RWPE2 (cell line): ENCODE data around the gene GNB1L.

ENCODE experiments used
- ATAC-seq: fragments of 200-7000 bp; cut with Tn5 transposase; 3 replicates; pipeline ENCODE4 v1.9.1; 2021; ENCODE audit warnings: low read depth
- DNase-seq: peaks from one replicate; pipeline ENCODE4 v3.0.0-alpha.2; 2020; ENCODE audit warnings: low spot score
- H3K27ac ChIP-seq: fragments of 450-650 bp; 2 replicates; pipeline ENCODE4 v1.5.1; 2017; ENCODE audit warnings: mild to moderate bottlenecking; ENCODE audit not compliant: poor library complexity, severe bottlenecking
- H3K27me3 ChIP-seq: fragments of 250-450 bp; sonication (Bioruptor Pico); 2 replicates; pipeline ENCODE4 v1.5.1; 2021; ENCODE audit warnings: mild to moderate bottlenecking, moderate library complexity; ENCODE audit not compliant: insufficient read depth, poor library complexity, severe bottlenecking
- H3K36me3 ChIP-seq: fragments of 250-450 bp; sonication (Bioruptor Pico); 2 replicates; pipeline ENCODE4 v1.5.1; 2020; ENCODE audit warnings: low read depth, mild to moderate bottlenecking, moderate library complexity
- H3K4me1 ChIP-seq: fragments of 250-450 bp; sonication (Bioruptor Pico); 2 replicates; pipeline ENCODE4 v1.5.1; 2021; ENCODE audit warnings: mild to moderate bottlenecking, moderate library complexity; ENCODE audit not compliant: insufficient read depth, poor library complexity, severe bottlenecking
- H3K4me3 ChIP-seq: fragments of 250-450 bp; sonication (Bioruptor Pico); 2 replicates; pipeline ENCODE4 v1.5.1; 2021; ENCODE audit warnings: mild to moderate bottlenecking, moderate library complexity; ENCODE audit not compliant: severe bottlenecking
- H3K9me3 ChIP-seq: fragments of 250-450 bp; sonication (Bioruptor Pico); 2 replicates; pipeline ENCODE4 v1.5.1; 2021; ENCODE audit warnings: mild to moderate bottlenecking, moderate library complexity; ENCODE audit not compliant: severe bottlenecking
- CTCF ChIP-seq: fragments of 450-650 bp; IDR thresholded peaks from one replicate; pipeline ENCODE4 v1.5.1; 2017; ENCODE audit warnings: mild to moderate bottlenecking, moderate library complexity; ENCODE audit not compliant: poor library complexity, severe bottlenecking

GNB1L gene

DNA sequence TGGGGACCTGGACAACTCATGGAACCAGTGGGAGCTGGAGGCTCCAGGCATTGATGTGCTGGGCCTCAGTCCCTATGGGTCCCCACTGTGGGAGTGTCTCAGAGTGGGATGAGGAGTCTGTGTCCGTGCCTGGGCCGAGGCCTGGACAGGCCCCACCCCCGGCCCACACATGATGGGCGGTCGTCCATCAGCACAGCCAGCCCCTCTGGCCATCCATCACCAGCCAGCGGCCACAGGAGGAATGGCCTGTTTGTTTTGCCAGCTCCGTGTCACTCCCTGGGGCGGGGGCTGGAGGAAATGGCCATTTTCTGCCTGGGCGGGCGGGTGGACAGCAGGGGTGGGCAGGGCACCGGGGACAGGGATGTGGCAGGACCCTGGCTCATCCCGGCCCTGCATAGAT, 107.1 kb downstream of the GNB1L start:
- Histone ChIP-seq H3K9me3 (no peaks in the 10 kb centered on the region), H3K4me1 (peaks cover 7% of the 10 kb centered on the region), H3K27me3 (no peaks in the 10 kb centered on the region), H3K27ac (no peak overlapping the region), H3K36me3 (no peaks in the 10 kb centered on the region), H3K4me3 (no peak overlapping the region)
- no peak for ATAC-seq
- TF ChIP-seq CTCF: no peak
- DNase-seq: no peak

DNA sequence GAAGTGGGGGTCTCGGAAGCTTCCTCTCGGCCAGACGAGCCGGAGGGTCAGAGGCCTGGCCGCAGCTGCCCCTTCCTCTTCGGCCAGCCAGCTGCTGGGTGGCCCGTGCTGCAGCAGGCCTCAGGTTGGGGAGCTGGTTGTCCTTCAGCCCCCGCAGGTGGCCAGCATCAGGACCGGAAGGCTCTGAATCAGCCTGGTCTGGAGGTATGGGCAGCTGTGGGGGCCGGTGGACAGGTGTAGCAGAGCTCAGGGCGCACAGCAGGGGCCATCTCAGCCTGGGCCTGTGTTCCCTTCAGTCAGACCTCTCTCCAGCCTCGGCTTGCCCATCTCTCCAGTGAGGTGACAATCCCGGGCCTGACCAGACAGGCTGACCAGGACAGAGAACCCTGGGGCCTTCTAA, 107.9 kb downstream of the GNB1L start:
- H3K4me1 ChIP-seq: peaks cover 7% of the 10 kb centered on the region
- H3K4me3 ChIP-seq: no peak overlapping the region
- H3K27ac ChIP-seq: no peak overlapping the region
- H3K27me3 ChIP-seq: no peaks in the 10 kb centered on the region
- no peaks in the 10 kb centered on the region for H3K9me3 ChIP-seq
- no peak for ATAC-seq
- no peak for TF ChIP-seq CTCF
- no peak for DNase-seq
- H3K36me3 ChIP-seq: no peaks in the 10 kb centered on the region

DNA sequence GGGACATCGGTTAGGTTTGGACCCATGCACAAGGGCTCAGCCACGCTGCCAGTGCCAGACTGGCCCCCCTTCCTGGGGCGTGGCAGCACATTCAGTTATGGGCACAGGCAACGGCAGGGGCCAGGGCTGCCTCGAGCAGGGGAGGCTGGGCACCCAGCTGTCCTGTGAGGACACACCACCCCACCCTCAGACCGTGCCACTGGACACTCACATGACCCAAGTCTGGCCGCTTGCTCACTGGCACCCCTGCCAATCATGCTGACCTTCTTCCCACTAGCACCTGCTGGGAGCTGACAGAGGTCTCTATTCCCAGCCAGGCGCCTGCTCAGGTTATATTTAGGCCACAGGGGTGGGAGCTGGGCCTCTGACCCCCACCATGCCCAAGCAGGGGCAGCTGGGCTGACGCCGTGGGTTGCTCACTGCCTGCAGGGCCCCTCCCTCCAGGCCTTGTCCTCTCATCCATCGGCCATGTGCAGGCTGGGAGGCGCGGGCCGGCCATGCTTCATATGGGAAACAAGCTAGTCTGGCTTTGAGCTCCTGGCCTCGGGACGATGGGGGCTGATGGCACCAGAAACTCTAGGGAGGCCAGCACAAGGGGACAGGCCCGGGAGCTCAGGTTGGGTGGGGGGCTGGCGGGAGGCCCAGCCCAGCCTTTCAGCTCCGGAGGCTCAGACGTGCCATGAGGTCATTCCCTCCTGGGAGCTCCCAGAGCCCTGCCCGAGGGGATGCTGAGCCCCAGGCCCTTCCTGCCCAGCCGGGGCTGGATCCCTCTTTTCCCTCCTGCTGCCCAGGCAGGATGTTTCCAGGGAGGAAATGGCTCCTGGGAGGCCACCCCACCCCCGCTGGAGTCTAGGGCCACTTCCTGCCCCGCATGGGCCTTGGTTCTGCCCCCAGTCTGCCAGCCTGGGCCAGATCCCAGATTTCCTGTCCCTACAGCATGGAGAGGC, 109.2 kb downstream of the GNB1L start:
- Histone ChIP-seq H3K27ac (no peak overlapping the region), H3K9me3 (no peaks in the 10 kb centered on the region), H3K4me1 (no peaks in the 10 kb centered on the region), H3K4me3 (no peak overlapping the region), H3K27me3 (no peaks in the 10 kb centered on the region), H3K36me3 (no peaks in the 10 kb centered on the region)
- no peak for TF ChIP-seq CTCF
- DNase-seq (no peak), ATAC-seq (no peak)

- no peaks in the 10 kb centered on the region for H3K4me1 ChIP-seq
- TF ChIP-seq CTCF: no peak
- no peaks in the 10 kb centered on the region for H3K9me3 ChIP-seq
- no peaks in the 10 kb centered on the region for H3K36me3 ChIP-seq
- DNase-seq: no peak
- H3K4me3 ChIP-seq: no peak overlapping the region
- no peak for ATAC-seq
- no peak overlapping the region for H3K27ac ChIP-seq
- H3K27me3 ChIP-seq: no peaks in the 10 kb centered on the region
These were observed 110.2 kb downstream of the GNB1L start for GRCh38 chr22:19744350-19745006.

- Histone ChIP-seq H3K27me3 (no peaks in the 10 kb centered on the region), H3K4me1 (no peaks in the 10 kb centered on the region)
- TF ChIP-seq CTCF: no peak
These were observed 111.0 kb downstream of the GNB1L start for GRCh38 chr22:19743651-19744050.

More at GRCh38 chr22:19743651-19744050, 111.0 kb downstream of the GNB1L start:
- Histone ChIP-seq H3K9me3 (no peaks in the 10 kb centered on the region), H3K4me3 (no peak overlapping the region), H3K27ac (no peak overlapping the region), H3K36me3 (no peaks in the 10 kb centered on the region)
- ATAC-seq (no peak), DNase-seq (no peak)
